GM19193 (cell line): Measurements from ENCODE around the gene HOXD11.

Source experiments
- POLR2A ChIP-seq: IDR thresholded peaks from 4 replicates; pipeline ENCODE4 v1.6.1; 2011; ENCODE audit not compliant: insufficient read depth, insufficient read length; ENCODE audit errors: extremely low read depth

Gene HOXD11

GRCh38 chr2:176078541-176079284 lies 28.4 kb upstream of the HOXD11 start:
- no peak for TF ChIP-seq POLR2A

- no peak for TF ChIP-seq POLR2A
Observed at GRCh38 chr2:176079285-176079830, 27.7 kb upstream of the HOXD11 start.

- TF ChIP-seq POLR2A = no peak
Observed at GRCh38 chr2:176079831-176080539, 27.1 kb upstream of the HOXD11 start.

- no peak for TF ChIP-seq POLR2A
Observed at GRCh38 chr2:176080540-176081375, 26.3 kb upstream of the HOXD11 start.

GRCh38 chr2:176081376-176081836 lies 25.7 kb upstream of the HOXD11 start:
- no peak for TF ChIP-seq POLR2A

GRCh38 chr2:176081837-176082524 lies 25.1 kb upstream of the HOXD11 start:
- no peak for TF ChIP-seq POLR2A

- TF ChIP-seq POLR2A = no peak
Observed at GRCh38 chr2:176082525-176082823, 24.6 kb upstream of the HOXD11 start.

- TF ChIP-seq POLR2A = no peak
Observed at GRCh38 chr2:176082824-176083751, 24.0 kb upstream of the HOXD11 start.

- TF ChIP-seq POLR2A = no peak
Observed at GRCh38 chr2:176083796-176084261, 23.3 kb upstream of the HOXD11 start, which contains the start of gene EVX2. Gene EVX2, minus strand, starts transcription at chr2:176083962. Its CDS starts 186 bp downstream, at chr2:176083776.

GRCh38 chr2:176084611-176085119 lies 22.4 kb upstream of the HOXD11 start:
- TF ChIP-seq POLR2A = no peak

- TF ChIP-seq POLR2A = no peak
Observed at GRCh38 chr2:176085120-176085788, 21.8 kb upstream of the HOXD11 start.

GRCh38 chr2:176085861-176086771 lies 21.0 kb upstream of the HOXD11 start:
- no peak for TF ChIP-seq POLR2A
